GM18499 (cell line): Measurements from ENCODE around the gene KIF22.
A peak's percentile ranks its signal among the peaks of the same experiment; 100 is the strongest.
"Not testable (repeated sequence)": the region's sequence is repeated elsewhere in the genome, so short reads cannot be mapped to it uniquely, and the experiment has no call there.

Experiments used
- ATAC-seq: cut with Tn5 transposase; IDR thresholded peaks from one replicate; pipeline ENCODE4 v1.9.1; 2021; ENCODE audit warnings: moderate number of reproducible peaks; ENCODE audit not compliant: insufficient read depth, unreplicated experiment

Gene KIF22

GRCh38 chr16:29790183-29790948, at the start of gene KIF22:
Gene KIF22 (plus strand): TSS chr16:29790751. CDS start chr16:29790760, 9 bp downstream.
- peak; percentile 77 for ATAC-seq

GRCh38 chr16:29742683-29743275, 47.8 kb upstream of the KIF22 start:
- no peak for ATAC-seq

GRCh38 chr16:29743475-29743826, 47.1 kb upstream of the KIF22 start:
- no peak for ATAC-seq

- no peak for ATAC-seq
These were observed 46.6 kb upstream of the KIF22 start for GRCh38 chr16:29743827-29744531.

GRCh38 chr16:29744541-29745101, 45.9 kb upstream of the KIF22 start:
- ATAC-seq, result no peak

- no peak for ATAC-seq
These were observed 45.3 kb upstream of the KIF22 start for GRCh38 chr16:29745121-29745852.

- no peak for ATAC-seq
These were observed 44.7 kb upstream of the KIF22 start, which contains the start of gene C16orf54 for GRCh38 chr16:29745853-29746345. Gene C16orf54 (minus strand): TSS chr16:29745990. CDS start chr16:29744951, 1,039 bp downstream.

- ATAC-seq, result not testable (repeated sequence)
These were observed 44.0 kb upstream of the KIF22 start for GRCh38 chr16:29746518-29746917.

- ATAC-seq, result no peak
These were observed 42.4 kb upstream of the KIF22 start for GRCh38 chr16:29747947-29748759.

GRCh38 chr16:29748760-29749149, 41.8 kb upstream of the KIF22 start:
- not testable (repeated sequence) for ATAC-seq

- ATAC-seq, result no peak
These were observed 37.0 kb upstream of the KIF22 start for GRCh38 chr16:29753516-29753915.

GRCh38 chr16:29756654-29757053, 33.9 kb upstream of the KIF22 start:
- ATAC-seq, result no peak

GRCh38 chr16:29757086-29757485, 33.5 kb upstream of the KIF22 start:
- ATAC-seq, result not testable (repeated sequence)

GRCh38 chr16:29757950-29758466, 32.5 kb upstream of the KIF22 start:
- ATAC-seq, result no peak

GRCh38 chr16:29760567-29761279, 29.8 kb upstream of the KIF22 start:
- ATAC-seq, result no peak

GRCh38 chr16:29761280-29761651, 29.3 kb upstream of the KIF22 start:
- not testable (repeated sequence) for ATAC-seq

- no peak for ATAC-seq
These were observed 28.7 kb upstream of the KIF22 start for GRCh38 chr16:29761882-29762281.

GRCh38 chr16:29763326-29763725, 27.2 kb upstream of the KIF22 start:
- ATAC-seq, result no peak
